ENCODE measurements around the gene TOP3A. TPM values are rescaled to one million over a fixed set of nuclear protein-coding genes. Genes with fewer than 3 reads are reported as not detected.

Gene TOP3A
- total and polyA plus RNA-seq, 2 of the 13 experiments (the other 11 are each of a cell fraction or from before 2014, with no cell fraction given): 16.9 to 36.8 TPM

DNA sequence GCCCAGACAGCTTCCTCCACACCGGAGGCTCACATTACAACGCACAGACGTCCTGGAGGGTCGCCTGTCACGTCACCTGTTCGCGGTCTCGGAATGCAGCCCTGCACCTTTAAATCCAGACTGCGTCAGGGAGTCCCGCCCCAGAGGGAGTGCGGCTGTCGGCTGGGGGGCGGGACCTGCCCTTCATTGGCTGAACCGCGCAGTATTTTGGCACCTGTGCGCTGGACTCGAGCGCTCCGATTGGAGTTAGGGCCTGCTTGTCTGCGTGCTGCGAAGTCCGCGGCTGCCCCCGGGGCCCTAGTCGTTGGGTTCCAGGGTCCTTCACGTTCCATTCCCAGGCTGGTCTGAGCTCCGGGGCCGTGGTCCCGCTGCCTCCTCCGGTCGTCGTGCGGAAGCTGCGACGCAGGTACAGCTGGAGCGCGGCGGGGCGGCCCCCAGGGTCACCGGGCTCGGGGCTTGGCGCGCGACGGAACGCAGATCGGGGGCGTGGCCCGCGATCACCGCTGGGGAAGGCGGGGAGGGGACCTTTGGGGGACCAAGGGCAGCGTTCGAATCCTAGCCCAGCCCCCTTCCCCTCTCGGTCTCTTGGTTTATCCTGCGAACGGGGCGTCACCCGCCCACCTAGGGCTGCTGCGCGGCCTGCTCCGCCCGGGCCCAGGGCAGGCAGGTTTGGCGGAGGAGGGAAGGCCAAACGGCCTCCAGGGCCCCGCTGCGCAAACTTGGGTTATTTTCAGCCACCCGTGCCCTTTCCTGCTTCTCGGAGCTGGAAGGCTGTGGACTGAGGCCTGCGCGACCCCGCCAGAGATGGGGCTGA, 54.3 kb downstream of the TOP3A start, which contains the start of gene MIEF2 (continued):
- TF ChIP-seq, protein P1, sequence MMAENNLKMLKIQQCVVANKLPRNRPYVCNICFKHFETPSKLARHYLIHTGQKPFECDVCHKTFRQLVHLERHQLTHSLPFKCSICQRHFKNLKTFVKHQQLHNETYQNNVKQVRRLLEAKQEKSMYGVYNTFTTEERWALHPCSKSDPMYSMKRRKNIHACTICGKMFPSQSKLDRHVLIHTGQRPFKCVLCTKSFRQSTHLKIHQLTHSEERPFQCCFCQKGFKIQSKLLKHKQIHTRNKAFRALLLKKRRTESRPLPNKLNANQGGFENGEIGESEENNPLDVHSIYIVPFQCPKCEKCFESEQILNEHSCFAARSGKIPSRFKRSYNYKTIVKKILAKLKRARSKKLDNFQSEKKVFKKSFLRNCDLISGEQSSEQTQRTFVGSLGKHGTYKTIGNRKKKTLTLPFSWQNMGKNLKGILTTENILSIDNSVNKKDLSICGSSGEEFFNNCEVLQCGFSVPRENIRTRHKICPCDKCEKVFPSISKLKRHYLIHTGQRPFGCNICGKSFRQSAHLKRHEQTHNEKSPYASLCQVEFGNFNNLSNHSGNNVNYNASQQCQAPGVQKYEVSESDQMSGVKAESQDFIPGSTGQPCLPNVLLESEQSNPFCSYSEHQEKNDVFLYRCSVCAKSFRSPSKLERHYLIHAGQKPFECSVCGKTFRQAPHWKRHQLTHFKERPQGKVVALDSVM (CRISPR knock-in tag; IDR thresholded peaks at IDR 0.05): peak; percentile 21; the same call in 1 of the 2 replicates
- TF ChIP-seq ATF7 (IDR thresholded peaks at IDR 0.05) (no peak), ATF7 (CRISPR knock-in tag; IDR thresholded peaks at IDR 0.05) (0 out of 2 replicates have a peak, but pooled peaks have one; percentile 31), MED13 (CRISPR knock-in tag; IDR thresholded peaks at IDR 0.05) (no peak), ZBTB38 (CRISPR knock-in tag; IDR thresholded peaks at IDR 0.05) (no peak), ZNF773 (CRISPR knock-in tag; IDR thresholded peaks at IDR 0.05; ENCODE audit: borderline replicate concordance) (peak; percentile 43; the same call in 1 of the 2 replicates), ZNF256 (CRISPR knock-in tag; conservative IDR thresholded peaks at IDR 0.05) (no peak), ZFP36L2 (CRISPR knock-in tag; IDR thresholded peaks at IDR 0.05) (no peak), ZNF879 (CRISPR knock-in tag; IDR thresholded peaks at IDR 0.05) (no peak), U2AF1 (optimal IDR thresholded peaks at IDR 0.05; ENCODE audit: low read depth, low read length) (no peak), ZNF430 (CRISPR knock-in tag; IDR thresholded peaks at IDR 0.05) (peak; percentile 87; the same call in 1 of the 2 replicates)
- TF ChIP-seq, protein P2, sequence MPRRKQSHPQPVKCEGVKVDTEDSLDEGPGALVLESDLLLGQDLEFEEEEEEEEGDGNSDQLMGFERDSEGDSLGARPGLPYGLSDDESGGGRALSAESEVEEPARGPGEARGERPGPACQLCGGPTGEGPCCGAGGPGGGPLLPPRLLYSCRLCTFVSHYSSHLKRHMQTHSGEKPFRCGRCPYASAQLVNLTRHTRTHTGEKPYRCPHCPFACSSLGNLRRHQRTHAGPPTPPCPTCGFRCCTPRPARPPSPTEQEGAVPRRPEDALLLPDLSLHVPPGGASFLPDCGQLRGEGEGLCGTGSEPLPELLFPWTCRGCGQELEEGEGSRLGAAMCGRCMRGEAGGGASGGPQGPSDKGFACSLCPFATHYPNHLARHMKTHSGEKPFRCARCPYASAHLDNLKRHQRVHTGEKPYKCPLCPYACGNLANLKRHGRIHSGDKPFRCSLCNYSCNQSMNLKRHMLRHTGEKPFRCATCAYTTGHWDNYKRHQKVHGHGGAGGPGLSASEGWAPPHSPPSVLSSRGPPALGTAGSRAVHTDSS (CRISPR knock-in tag; conservative IDR thresholded peaks at IDR 0.05): no peak
- TF ChIP-seq, protein P3, sequence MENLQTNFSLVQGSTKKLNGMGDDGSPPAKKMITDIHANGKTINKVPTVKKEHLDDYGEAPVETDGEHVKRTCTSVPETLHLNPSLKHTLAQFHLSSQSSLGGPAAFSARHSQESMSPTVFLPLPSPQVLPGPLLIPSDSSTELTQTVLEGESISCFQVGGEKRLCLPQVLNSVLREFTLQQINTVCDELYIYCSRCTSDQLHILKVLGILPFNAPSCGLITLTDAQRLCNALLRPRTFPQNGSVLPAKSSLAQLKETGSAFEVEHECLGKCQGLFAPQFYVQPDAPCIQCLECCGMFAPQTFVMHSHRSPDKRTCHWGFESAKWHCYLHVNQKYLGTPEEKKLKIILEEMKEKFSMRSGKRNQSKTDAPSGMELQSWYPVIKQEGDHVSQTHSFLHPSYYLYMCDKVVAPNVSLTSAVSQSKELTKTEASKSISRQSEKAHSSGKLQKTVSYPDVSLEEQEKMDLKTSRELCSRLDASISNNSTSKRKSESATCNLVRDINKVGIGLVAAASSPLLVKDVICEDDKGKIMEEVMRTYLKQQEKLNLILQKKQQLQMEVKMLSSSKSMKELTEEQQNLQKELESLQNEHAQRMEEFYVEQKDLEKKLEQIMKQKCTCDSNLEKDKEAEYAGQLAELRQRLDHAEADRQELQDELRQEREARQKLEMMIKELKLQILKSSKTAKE (CRISPR knock-in tag; IDR thresholded peaks at IDR 0.05; ENCODE audit: borderline replicate concordance): no peak
- TF ChIP-seq, protein P4, sequence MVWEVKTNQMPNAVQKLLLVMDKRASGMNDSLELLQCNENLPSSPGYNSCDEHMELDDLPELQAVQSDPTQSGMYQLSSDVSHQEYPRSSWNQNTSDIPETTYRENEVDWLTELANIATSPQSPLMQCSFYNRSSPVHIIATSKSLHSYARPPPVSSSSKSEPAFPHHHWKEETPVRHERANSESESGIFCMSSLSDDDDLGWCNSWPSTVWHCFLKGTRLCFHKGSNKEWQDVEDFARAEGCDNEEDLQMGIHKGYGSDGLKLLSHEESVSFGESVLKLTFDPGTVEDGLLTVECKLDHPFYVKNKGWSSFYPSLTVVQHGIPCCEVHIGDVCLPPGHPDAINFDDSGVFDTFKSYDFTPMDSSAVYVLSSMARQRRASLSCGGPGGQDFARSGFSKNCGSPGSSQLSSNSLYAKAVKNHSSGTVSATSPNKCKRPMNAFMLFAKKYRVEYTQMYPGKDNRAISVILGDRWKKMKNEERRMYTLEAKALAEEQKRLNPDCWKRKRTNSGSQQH (CRISPR knock-in tag; IDR thresholded peaks at IDR 0.05; ENCODE audit: low read depth): 0 out of 2 replicates have a peak, but pooled peaks have one; percentile 34
- TF ChIP-seq, protein P5, sequence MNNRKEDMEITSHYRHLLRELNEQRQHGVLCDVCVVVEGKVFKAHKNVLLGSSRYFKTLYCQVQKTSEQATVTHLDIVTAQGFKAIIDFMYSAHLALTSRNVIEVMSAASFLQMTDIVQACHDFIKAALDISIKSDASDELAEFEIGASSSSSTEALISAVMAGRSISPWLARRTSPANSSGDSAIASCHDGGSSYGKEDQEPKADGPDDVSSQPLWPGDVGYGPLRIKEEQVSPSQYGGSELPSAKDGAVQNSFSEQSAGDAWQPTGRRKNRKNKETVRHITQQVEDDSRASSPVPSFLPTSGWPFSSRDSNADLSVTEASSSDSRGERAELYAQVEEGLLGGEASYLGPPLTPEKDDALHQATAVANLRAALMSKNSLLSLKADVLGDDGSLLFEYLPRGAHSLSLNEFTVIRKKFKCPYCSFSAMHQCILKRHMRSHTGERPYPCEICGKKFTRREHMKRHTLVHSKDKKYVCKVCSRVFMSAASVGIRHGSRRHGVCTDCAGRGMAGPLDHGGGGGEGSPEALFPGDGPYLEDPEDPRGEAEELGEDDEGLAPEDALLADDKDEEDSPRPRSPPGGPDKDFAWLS (CRISPR knock-in tag; IDR thresholded peaks at IDR 0.05; ENCODE audit: borderline replicate concordance): no peak

All from HepG2 (cell line).